ENCODE data around the gene RING1. TPM values are rescaled to one million over a fixed set of nuclear protein-coding genes. Genes with fewer than 3 reads are reported as not detected.

Gene RING1
- total RNA-seq, 1 donor from 2014 or later = 30.8 TPM

GRCh38 chr6:33205191-33206026 is 2.9 kb upstream of the RING1 start:
- Histone ChIP-seq H3K4me1 (ENCODE audit: insufficient read depth, low read length) (peaks cover 62% of the 10 kb centered on the region), H4K20me1 (ENCODE audit: insufficient read depth, low read length) (peaks cover 44% of the 10 kb centered on the region), H3K9me3 (ENCODE audit: insufficient read depth, low read depth, low read length) (no peaks in the 10 kb centered on the region), H3K4me3 (ENCODE audit: insufficient read depth, low read depth, low read length) (peak overlapping the region; percentile 61), H3K36me3 (ENCODE audit: insufficient read depth, low read length) (peaks cover 33% of the 10 kb centered on the region), H3K27me3 (ENCODE audit: insufficient read depth, low read length) (no peaks in the 10 kb centered on the region), H3K27ac (ENCODE audit: low read depth, low read length) (peak overlapping the region; percentile 96), H3K4me2 (ENCODE audit: low read length) (peak overlapping the region; percentile 96), H2AFZ (ENCODE audit: low read depth, low read length) (no peak overlapping the region), H3K79me2 (ENCODE audit: insufficient read depth, low read length) (peaks cover 64% of the 10 kb centered on the region), H3K9ac (ENCODE audit: low read length) (peak overlapping the region; percentile 99)
- H3K27me3 Mint-ChIP-seq (ENCODE audit: low read depth, unreplicated experiment) = no peaks in the 10 kb centered on the region
- FAIRE-seq (no peak), DNase-seq (ENCODE audit: low read depth) (peak; percentile 86)
- peak overlapping the region; percentile 99 for H3K4me3 Mint-ChIP-seq (ENCODE audit: unreplicated experiment)
- H3K4me1 Mint-ChIP-seq (ENCODE audit: low read depth, unreplicated experiment) = peaks cover 47% of the 10 kb centered on the region
- TF ChIP-seq CTCF (IDR thresholded peaks at IDR 0.05; ENCODE audit: insufficient read depth, low read depth, low read length) = no peak
- H3K27ac Mint-ChIP-seq (ENCODE audit: unreplicated experiment) = peak overlapping the region; percentile 97
- H3K9me3 Mint-ChIP-seq (ENCODE audit: unreplicated experiment) = peaks cover 5% of the 10 kb centered on the region
- H3K36me3 Mint-ChIP-seq (ENCODE audit: low read depth, unreplicated experiment) = peaks cover 34% of the 10 kb centered on the region

- Mint-ChIP-seq H3K4me3 (ENCODE audit: unreplicated experiment) (peak overlapping the region; percentile 99), H3K9me3 (ENCODE audit: unreplicated experiment) (peaks cover 5% of the 10 kb centered on the region), H3K36me3 (ENCODE audit: low read depth, unreplicated experiment) (peaks cover 34% of the 10 kb centered on the region), H3K27me3 (ENCODE audit: low read depth, unreplicated experiment) (peaks cover 1% of the 10 kb centered on the region), H3K27ac (ENCODE audit: unreplicated experiment) (peak overlapping the region; percentile 97), H3K4me1 (ENCODE audit: low read depth, unreplicated experiment) (peaks cover 47% of the 10 kb centered on the region)
- peaks cover 62% of the 10 kb centered on the region for H3K4me1 ChIP-seq (ENCODE audit: insufficient read depth, low read length)
- H3K27me3 ChIP-seq (ENCODE audit: insufficient read depth, low read length) = no peaks in the 10 kb centered on the region
- TF ChIP-seq EZH2 (IDR thresholded peaks at IDR 0.05; ENCODE audit: insufficient read depth, low read length) = no peak
- TF ChIP-seq CTCF (IDR thresholded peaks at IDR 0.05; ENCODE audit: insufficient read depth, low read depth, low read length) = no peak
- H4K20me1 ChIP-seq (ENCODE audit: insufficient read depth, low read length) = peaks cover 44% of the 10 kb centered on the region
- H3K4me2 ChIP-seq (ENCODE audit: low read length) = peak overlapping the region; percentile 96
- peak overlapping the region; percentile 99 for H3K9ac ChIP-seq (ENCODE audit: low read length)
- peak overlapping the region; percentile 1 for H3K4me3 ChIP-seq (ENCODE audit: insufficient read depth, low read depth, low read length)
- peak overlapping the region; percentile 96 for H3K27ac ChIP-seq (ENCODE audit: low read depth, low read length)
- peaks cover 56% of the 10 kb centered on the region for H3K79me2 ChIP-seq (ENCODE audit: insufficient read depth, low read length)
- no peak overlapping the region for H2AFZ ChIP-seq (ENCODE audit: low read depth, low read length)
- no peak for FAIRE-seq
- H3K36me3 ChIP-seq (ENCODE audit: insufficient read depth, low read length) = peaks cover 39% of the 10 kb centered on the region
- DNase-seq (ENCODE audit: low read depth) = no peak
- H3K9me3 ChIP-seq (ENCODE audit: insufficient read depth, low read depth, low read length) = no peaks in the 10 kb centered on the region
These were observed 2.1 kb upstream of the RING1 start for GRCh38 chr6:33206027-33206863.

Measured in astrocyte (in vitro differentiated cells and primary cell).